ENCODE results near the gene TMED3.

The TMED3 gene

GRCh38 chr15:79310985-79311900 lies at the start of gene TMED3:
Gene TMED3, plus strand, starts transcription at chr15:79311112. Its CDS starts 138 bp downstream, at chr15:79311250.
- peak within 1 kb of the TSS; percentile 92 for H3K4me3 ChIP-seq (ENCODE audit: low read depth, low read length)
- TF ChIP-seq CTCF (IDR thresholded peaks at IDR 0.05; ENCODE audit: low read depth, low read length): 0 out of 2 replicates have a peak, but pooled peaks have one; percentile 23

- H3K4me3 ChIP-seq (ENCODE audit: low read depth, low read length): no peak overlapping the region
- TF ChIP-seq CTCF (IDR thresholded peaks at IDR 0.05; ENCODE audit: low read depth, low read length): no peak
These were observed 49.1 kb upstream of the TMED3 start for GRCh38 chr15:79261836-79262235.

GRCh38 chr15:79265167-79265566 lies 45.7 kb upstream of the TMED3 start:
- no peak for TF ChIP-seq CTCF (IDR thresholded peaks at IDR 0.05; ENCODE audit: low read depth, low read length)
- H3K4me3 ChIP-seq (ENCODE audit: low read depth, low read length): no peak overlapping the region

GRCh38 chr15:79265987-79266579 lies 44.8 kb upstream of the TMED3 start:
- H3K4me3 ChIP-seq (ENCODE audit: low read depth, low read length): no peak overlapping the region
- TF ChIP-seq CTCF (IDR thresholded peaks at IDR 0.05; ENCODE audit: low read depth, low read length): no peak

- no peak within 1 kb of the TSS for H3K4me3 ChIP-seq (ENCODE audit: low read depth, low read length)
- no peak for TF ChIP-seq CTCF (IDR thresholded peaks at IDR 0.05; ENCODE audit: low read depth, low read length)
These were observed 28.3 kb upstream of the TMED3 start, which contains the start of gene ANKRD34C for GRCh38 chr15:79282371-79283251. Gene ANKRD34C, plus strand, starts transcription at chr15:79282722. Its CDS starts 10,563 bp downstream, at chr15:79293285.

- no peak overlapping the region for H3K4me3 ChIP-seq (ENCODE audit: low read depth, low read length)
- TF ChIP-seq CTCF (IDR thresholded peaks at IDR 0.05; ENCODE audit: low read depth, low read length): no peak
These were observed 27.5 kb upstream of the TMED3 start for GRCh38 chr15:79283252-79284048.
